Endodermal cell (in vitro differentiated cells): ENCODE results near the gene CREB3L2. TPM values are rescaled to one million over a fixed set of nuclear protein-coding genes. Genes with fewer than 3 reads are reported as not detected.

Source experiments
- DNase-seq: peaks from one replicate; pipeline ENCODE4 v3.0.0-alpha.2; 2017
- H3K27ac ChIP-seq: 2 replicates; pipeline ENCODE4 v1.5.1; 2013; ENCODE audit warnings: mild to moderate bottlenecking, low read depth, low read length, moderate library complexity
- H3K27me3 ChIP-seq: 2 replicates; pipeline ENCODE4 v1.6.1; 2013; ENCODE audit warnings: mild to moderate bottlenecking, low read length, moderate library complexity; ENCODE audit not compliant: insufficient read depth, control insufficient read depth, poor library complexity, severe bottlenecking
- H3K36me3 ChIP-seq: 2 replicates; pipeline ENCODE4 v1.7.0; 2013; ENCODE audit warnings: mild to moderate bottlenecking, low read length, moderate library complexity; ENCODE audit not compliant: control insufficient read depth, insufficient read depth
- H3K4me1 ChIP-seq: one replicate; pipeline ENCODE4 v1.7.0; 2013; ENCODE audit warnings: low read length; ENCODE audit not compliant: control insufficient read depth, insufficient read depth
- H3K4me3 ChIP-seq: 2 replicates; pipeline ENCODE4 v1.5.1; 2013; ENCODE audit warnings: mild to moderate bottlenecking, low read length, moderate library complexity
- H3K9ac ChIP-seq: 2 replicates; pipeline ENCODE4 v1.6.1; 2013; ENCODE audit warnings: mild to moderate bottlenecking, low read length, moderate library complexity; ENCODE audit not compliant: poor library complexity, severe bottlenecking; ENCODE audit errors: extremely low read depth
- H3K9me3 ChIP-seq: 2 replicates; pipeline ENCODE4 v1.6.1; 2013; ENCODE audit warnings: mild to moderate bottlenecking, low read length, moderate library complexity; ENCODE audit not compliant: control insufficient read depth
- H3K27ac Mint-ChIP-seq: 2 replicates; pipeline ENCODE4 v1.8.0; 2020; ENCODE audit warnings: mixed read lengths
- H3K27me3 Mint-ChIP-seq: 2 replicates; pipeline ENCODE4 v1.8.0; 2021; ENCODE audit warnings: mild to moderate bottlenecking, mixed read lengths; ENCODE audit not compliant: insufficient read depth
- H3K36me3 Mint-ChIP-seq: 2 replicates; pipeline ENCODE4 v1.8.0; 2020; ENCODE audit warnings: low read depth, mixed read lengths
- H3K4me1 Mint-ChIP-seq: 2 replicates; pipeline ENCODE4 v1.8.0; 2020; ENCODE audit warnings: mixed read lengths
- H3K4me3 Mint-ChIP-seq: 2 replicates; pipeline ENCODE4 v1.8.0; 2020; ENCODE audit warnings: mild to moderate bottlenecking, moderate library complexity, mixed read lengths
- H3K9me3 Mint-ChIP-seq: 2 replicates; pipeline ENCODE4 v1.8.0; 2020; ENCODE audit warnings: mild to moderate bottlenecking, mixed read lengths
- CTCF ChIP-seq: fragments of 200-600 bp; sonication (generic); conservative IDR thresholded peaks from 2 replicates; pipeline ENCODE4 v1.5.0; 2021; ENCODE audit warnings: antibody characterized with exemption, mild to moderate bottlenecking
- WGBS, 2 experiments: methylation state at CpG; one replicate each; pipeline versions ENCODE4 v1.1.5 to v1.1.7; 2013; ENCODE audit warnings: missing lambda C conversion rate in 2 of 2, mixed read lengths in 1 of 2; ENCODE audit not compliant: insufficient coverage in 1 of 2, insufficient read length in 1 of 2; 5-methylcytosine and 5-hydroxymethylcytosine counted together
- total RNA-seq, 2 donors: library from RNA; stranded (reverse); fragmentation: NEBNext Ultra II Directional in 1 of 2; extraction: Animal tissue kit (Norgen Biotek cat#: 25700) in 1 of 2; gene quantifications; 2 replicates in 1 of 2; 3 replicates in 1 of 2; pipeline ENCODE4 v1.2.1, GENCODE V29; 2021

Gene CREB3L2
- total RNA-seq, 2 donors from 2014 or later = 48.2 to 80.2 TPM

DNA sequence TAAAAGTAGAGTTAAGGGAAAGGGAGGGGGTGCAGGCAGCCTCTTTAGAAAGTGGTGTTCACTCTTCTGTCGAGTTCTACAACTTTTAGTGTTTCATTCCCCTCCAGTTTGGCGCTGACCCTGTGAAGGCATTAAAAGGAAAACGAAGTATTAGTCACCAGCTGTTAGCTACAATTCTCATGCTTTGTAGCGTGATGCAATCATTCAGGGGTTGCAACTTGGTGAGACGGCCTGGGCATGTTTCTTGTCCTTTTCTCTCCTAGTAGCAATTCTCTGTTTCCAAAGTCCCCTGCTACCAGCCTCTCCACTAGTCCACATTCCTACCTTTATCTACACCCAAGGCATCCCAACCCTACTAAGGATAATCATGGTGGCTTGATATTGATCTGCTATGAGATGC is 121.5 kb downstream of the CREB3L2 start:
- H3K36me3 Mint-ChIP-seq = peaks cover 93% of the 10 kb centered on the region
- no peak overlapping the region for H3K4me3 Mint-ChIP-seq
- no peaks in the 10 kb centered on the region for H3K27me3 Mint-ChIP-seq
- no peak for TF ChIP-seq CTCF
- no peak for DNase-seq
- H3K27me3 ChIP-seq = no peaks in the 10 kb centered on the region
- H3K4me1 Mint-ChIP-seq = peaks cover 31% of the 10 kb centered on the region
- 89 to 93% methylated on average over 5 of the region's 5 CpGs for WGBS, 2 experiments
- H3K9ac ChIP-seq = no peak overlapping the region
- peaks cover 12% of the 10 kb centered on the region for H3K9me3 Mint-ChIP-seq
- H3K9me3 ChIP-seq = peaks cover 22% of the 10 kb centered on the region
- H3K36me3 ChIP-seq = peaks cover 92% of the 10 kb centered on the region
- H3K4me1 ChIP-seq = peaks cover 7% of the 10 kb centered on the region
- H3K27ac Mint-ChIP-seq = peak overlapping the region; percentile 90
- H3K4me3 ChIP-seq = no peak overlapping the region
- H3K27ac ChIP-seq = no peak overlapping the region

GRCh38 chr7:137879357-137880158 is 122.3 kb downstream of the CREB3L2 start:
- Histone ChIP-seq H3K4me3 (no peak overlapping the region), H3K27me3 (no peaks in the 10 kb centered on the region), H3K36me3 (peaks cover 90% of the 10 kb centered on the region), H3K9ac (no peak overlapping the region), H3K27ac (peak overlapping the region; percentile 74), H3K4me1 (peaks cover 7% of the 10 kb centered on the region), H3K9me3 (peaks cover 22% of the 10 kb centered on the region)
- peaks cover 12% of the 10 kb centered on the region for H3K9me3 Mint-ChIP-seq
- peak overlapping the region; percentile 90 for H3K27ac Mint-ChIP-seq
- WGBS, 2 experiments = 68 to 83% methylated on average over 9 to 20 of the region's 20 CpGs
- TF ChIP-seq CTCF = no peak
- peaks cover 31% of the 10 kb centered on the region for H3K4me1 Mint-ChIP-seq
- peak; percentile 56 for DNase-seq
- no peaks in the 10 kb centered on the region for H3K27me3 Mint-ChIP-seq
- no peak overlapping the region for H3K4me3 Mint-ChIP-seq
- H3K36me3 Mint-ChIP-seq = peaks cover 91% of the 10 kb centered on the region

DNA sequence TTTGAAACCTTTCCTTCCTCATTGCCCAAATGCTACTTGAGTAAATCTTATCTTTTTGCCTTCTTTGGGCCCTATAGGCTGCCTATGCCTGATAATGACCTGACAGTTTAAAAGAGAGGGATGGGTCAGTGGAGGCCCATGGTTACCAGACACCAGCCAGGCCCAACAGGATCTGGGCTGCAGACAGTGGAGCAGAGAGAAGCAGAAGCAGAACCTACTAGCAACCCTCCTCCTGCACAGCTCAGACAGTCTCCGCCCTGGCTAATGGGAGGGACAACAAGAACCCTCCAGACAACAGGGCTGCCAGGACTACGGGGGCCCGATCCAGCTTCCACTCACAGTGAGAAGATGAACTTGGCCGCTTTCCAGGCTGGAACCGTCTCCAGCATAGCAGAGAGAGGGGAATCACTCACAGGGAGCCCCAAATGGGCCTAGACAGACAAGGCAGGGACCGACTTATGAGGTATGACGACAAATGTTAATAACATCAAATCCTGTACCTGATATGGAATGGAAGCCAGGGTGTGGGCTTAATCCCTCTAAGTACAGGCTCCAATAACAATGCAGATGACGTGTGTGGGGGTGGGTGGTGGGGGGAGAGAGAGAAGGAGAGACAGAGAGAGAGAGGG is 123.4 kb downstream of the CREB3L2 start:
- peaks cover 12% of the 10 kb centered on the region for H3K9me3 Mint-ChIP-seq
- H3K36me3 Mint-ChIP-seq = peaks cover 90% of the 10 kb centered on the region
- Histone ChIP-seq H3K27me3 (no peaks in the 10 kb centered on the region), H3K9me3 (peaks cover 22% of the 10 kb centered on the region), H3K4me1 (peaks cover 7% of the 10 kb centered on the region), H3K36me3 (peaks cover 93% of the 10 kb centered on the region), H3K9ac (no peak overlapping the region), H3K4me3 (no peak overlapping the region), H3K27ac (no peak overlapping the region)
- no peaks in the 10 kb centered on the region for H3K27me3 Mint-ChIP-seq
- TF ChIP-seq CTCF = no peak
- WGBS, 2 experiments = 89 to 94% methylated on average over 3 to 8 of the region's 8 CpGs
- H3K4me1 Mint-ChIP-seq = peaks cover 31% of the 10 kb centered on the region
- DNase-seq = no peak
- H3K4me3 Mint-ChIP-seq = no peak overlapping the region
- H3K27ac Mint-ChIP-seq = peak overlapping the region; percentile 45
